Epithelial cell of esophagus (primary cell): ENCODE measurements around the gene OSBPL10.

ENCODE experiments used
- DNase-seq: peaks from one replicate; pipeline ENCODE4 v3.0.0; 2010; ENCODE audit warnings: low read depth
- H3K4me3 ChIP-seq: 2 replicates; pipeline ENCODE4 v1.5.1; 2011; ENCODE audit warnings: mild to moderate bottlenecking, low read length, control low read depth
- CTCF ChIP-seq: IDR thresholded peaks from 2 replicates; pipeline ENCODE4 v1.5.1; 2011; ENCODE audit warnings: low read depth, mild to moderate bottlenecking, low read length, control low read depth, inconsistent platforms; ENCODE audit not compliant: insufficient read depth; ENCODE audit errors: missing control alignments

Gene OSBPL10

GRCh38 chr3:31988271-31988670 is 7.2 kb upstream of the OSBPL10 start:
- DNase-seq = no peak

GRCh38 chr3:31985831-31986230 is 4.8 kb upstream of the OSBPL10 start:
- no peak for DNase-seq
- TF ChIP-seq CTCF = no peak
- H3K4me3 ChIP-seq = no peak overlapping the region

More at GRCh38 chr3:31988271-31988670, 7.2 kb upstream of the OSBPL10 start:
- H3K4me3 ChIP-seq = no peak overlapping the region
- TF ChIP-seq CTCF = no peak

- no peak overlapping the region for H3K4me3 ChIP-seq
- TF ChIP-seq CTCF = no peak
- DNase-seq = peak; percentile 62
These were observed 3.3 kb upstream of the OSBPL10 start for GRCh38 chr3:31984321-31984720.

- TF ChIP-seq CTCF = peak; percentile 11
- H3K4me3 ChIP-seq = peak overlapping the region; percentile 77
- peak; percentile 86 for DNase-seq
These were observed 394 bp downstream of the OSBPL10 start for GRCh38 chr3:31980530-31981205.

GRCh38 chr3:31979001-31979697 is 1.9 kb downstream of the OSBPL10 start:
- H3K4me3 ChIP-seq = peak overlapping the region; percentile 35
- TF ChIP-seq CTCF = no peak
- peak; percentile 50 for DNase-seq

- H3K4me3 ChIP-seq = no peak overlapping the region
- DNase-seq = peak; percentile 74
- no peak for TF ChIP-seq CTCF
These were observed 2.5 kb downstream of the OSBPL10 start for GRCh38 chr3:31978553-31978952.
